Measurements from ENCODE around the gene CAND2.
"Not testable (repeated sequence)": the region's sequence is repeated elsewhere in the genome, so short reads cannot be mapped to it uniquely, and the experiment has no call there.

Gene CAND2

DNA sequence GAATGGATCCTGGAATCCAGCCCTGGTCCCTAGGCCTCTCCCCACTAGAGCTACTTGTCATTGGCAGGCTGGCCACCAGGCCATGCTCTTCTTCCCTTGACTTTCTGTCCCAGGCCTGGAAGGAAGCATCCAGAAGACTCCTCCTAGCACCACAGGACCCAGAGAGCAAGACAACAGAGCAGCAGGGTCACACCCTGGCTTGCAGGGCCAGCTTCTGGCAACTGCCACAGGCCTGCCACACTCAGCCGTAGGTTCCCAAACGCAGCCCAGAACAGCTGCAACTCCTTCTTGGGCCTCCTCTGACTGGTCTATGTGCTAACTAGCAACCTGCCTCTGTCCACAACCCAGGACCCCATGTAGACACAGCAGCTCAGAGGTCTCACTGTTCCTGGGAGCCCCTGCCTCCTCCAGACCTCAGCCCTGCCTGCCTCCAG is 81.7 kb downstream of the CAND2 start:
- H3K36me3 ChIP-seq (ENCODE audit: low read depth) = no peaks in the 10 kb centered on the region
- no peaks in the 10 kb centered on the region for H3K9me3 ChIP-seq (ENCODE audit: severe bottlenecking)
- H3K27me3 ChIP-seq (ENCODE audit: insufficient read depth, poor library complexity, severe bottlenecking) = no peaks in the 10 kb centered on the region
- H3K4me3 ChIP-seq (ENCODE audit: severe bottlenecking) = no peak overlapping the region
- H3K4me1 ChIP-seq (ENCODE audit: insufficient read depth, poor library complexity, severe bottlenecking) = no peaks in the 10 kb centered on the region
- no peak for DNase-seq (ENCODE audit: low spot score)
- TF ChIP-seq, protein P1, sequence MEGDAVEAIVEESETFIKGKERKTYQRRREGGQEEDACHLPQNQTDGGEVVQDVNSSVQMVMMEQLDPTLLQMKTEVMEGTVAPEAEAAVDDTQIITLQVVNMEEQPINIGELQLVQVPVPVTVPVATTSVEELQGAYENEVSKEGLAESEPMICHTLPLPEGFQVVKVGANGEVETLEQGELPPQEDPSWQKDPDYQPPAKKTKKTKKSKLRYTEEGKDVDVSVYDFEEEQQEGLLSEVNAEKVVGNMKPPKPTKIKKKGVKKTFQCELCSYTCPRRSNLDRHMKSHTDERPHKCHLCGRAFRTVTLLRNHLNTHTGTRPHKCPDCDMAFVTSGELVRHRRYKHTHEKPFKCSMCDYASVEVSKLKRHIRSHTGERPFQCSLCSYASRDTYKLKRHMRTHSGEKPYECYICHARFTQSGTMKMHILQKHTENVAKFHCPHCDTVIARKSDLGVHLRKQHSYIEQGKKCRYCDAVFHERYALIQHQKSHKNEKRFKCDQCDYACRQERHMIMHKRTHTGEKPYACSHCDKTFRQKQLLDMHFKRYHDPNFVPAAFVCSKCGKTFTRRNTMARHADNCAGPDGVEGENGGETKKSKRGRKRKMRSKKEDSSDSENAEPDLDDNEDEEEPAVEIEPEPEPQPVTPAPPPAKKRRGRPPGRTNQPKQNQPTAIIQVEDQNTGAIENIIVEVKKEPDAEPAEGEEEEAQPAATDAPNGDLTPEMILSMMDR (IDR thresholded peaks at IDR 0.05; ENCODE audit: poor library complexity, severe bottlenecking) = no peak
- no peak for ATAC-seq (ENCODE audit: low read depth)
- no peak overlapping the region for H3K27ac ChIP-seq (ENCODE audit: poor library complexity, severe bottlenecking)

DNA sequence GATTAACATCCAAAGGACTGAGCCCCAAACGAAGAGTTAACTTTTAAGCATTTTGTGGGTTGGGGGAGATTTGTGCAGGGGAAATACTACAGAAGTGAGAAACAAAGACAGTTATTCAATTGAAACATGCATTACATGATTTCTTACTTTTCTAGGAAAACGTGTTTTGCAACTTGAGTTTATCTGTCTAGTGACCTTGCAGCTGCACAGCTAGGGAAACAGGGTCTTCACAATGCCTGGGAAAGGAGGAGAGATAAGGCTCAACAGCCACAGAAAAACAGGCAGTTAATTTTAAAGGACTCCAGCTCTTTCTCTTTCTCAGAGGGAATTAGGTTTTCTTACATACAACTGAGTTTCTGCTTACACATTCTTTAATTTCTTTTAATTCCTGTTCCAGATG is 82.3 kb downstream of the CAND2 start:
- ATAC-seq (ENCODE audit: low read depth); H3K27ac ChIP-seq (ENCODE audit: poor library complexity, severe bottlenecking); DNase-seq (ENCODE audit: low spot score): not testable (repeated sequence)

DNA sequence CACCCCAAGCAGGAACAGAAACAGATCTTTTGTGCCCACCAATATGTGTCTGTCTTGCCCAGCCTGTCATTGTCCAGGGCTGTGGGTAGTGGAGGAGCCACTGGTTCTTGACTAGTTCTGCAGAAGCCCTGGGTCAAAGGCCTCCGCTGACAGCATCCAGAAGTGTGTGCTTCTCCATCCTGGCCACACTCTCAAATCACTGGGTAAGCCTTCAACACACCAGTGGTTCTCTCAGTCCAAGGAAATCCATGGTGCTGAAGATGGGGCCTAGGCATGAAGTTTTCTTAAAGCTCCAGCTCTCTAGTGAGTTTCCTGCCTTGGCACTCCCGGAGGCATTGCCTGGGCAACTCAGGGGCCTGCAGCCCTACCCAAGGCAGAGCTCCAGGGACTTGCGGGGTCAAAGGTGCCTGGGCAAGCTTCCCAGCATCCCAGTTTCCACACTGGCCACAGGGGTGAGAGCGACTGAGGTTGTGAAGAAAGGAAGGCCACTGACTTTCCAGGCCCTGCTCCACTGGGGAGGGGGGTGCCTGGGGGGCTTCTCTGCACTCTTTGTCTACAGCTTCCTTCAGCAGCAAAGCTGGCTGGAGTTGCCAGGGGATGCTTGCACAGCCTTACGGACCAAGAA is 82.8 kb downstream of the CAND2 start:
- H3K9me3 ChIP-seq (ENCODE audit: severe bottlenecking) = no peaks in the 10 kb centered on the region
- DNase-seq (ENCODE audit: low spot score) = no peak
- H3K4me3 ChIP-seq (ENCODE audit: severe bottlenecking) = no peak overlapping the region
- no peaks in the 10 kb centered on the region for H3K36me3 ChIP-seq (ENCODE audit: low read depth)
- H3K27ac ChIP-seq (ENCODE audit: poor library complexity, severe bottlenecking) = no peak overlapping the region
- H3K4me1 ChIP-seq (ENCODE audit: insufficient read depth, poor library complexity, severe bottlenecking) = no peaks in the 10 kb centered on the region
- ATAC-seq (ENCODE audit: low read depth) = no peak
- TF ChIP-seq, protein P1 (IDR thresholded peaks at IDR 0.05; ENCODE audit: poor library complexity, severe bottlenecking) = no peak
- H3K27me3 ChIP-seq (ENCODE audit: insufficient read depth, poor library complexity, severe bottlenecking) = no peaks in the 10 kb centered on the region

More for the DNA sequence above, 82.3 kb downstream of the CAND2 start:
- not testable (repeated sequence) for H3K36me3 ChIP-seq (ENCODE audit: low read depth); H3K4me3 ChIP-seq (ENCODE audit: severe bottlenecking); H3K27me3 ChIP-seq (ENCODE audit: insufficient read depth, poor library complexity, severe bottlenecking); H3K4me1 ChIP-seq (ENCODE audit: insufficient read depth, poor library complexity, severe bottlenecking); H3K9me3 ChIP-seq (ENCODE audit: severe bottlenecking)

DNA sequence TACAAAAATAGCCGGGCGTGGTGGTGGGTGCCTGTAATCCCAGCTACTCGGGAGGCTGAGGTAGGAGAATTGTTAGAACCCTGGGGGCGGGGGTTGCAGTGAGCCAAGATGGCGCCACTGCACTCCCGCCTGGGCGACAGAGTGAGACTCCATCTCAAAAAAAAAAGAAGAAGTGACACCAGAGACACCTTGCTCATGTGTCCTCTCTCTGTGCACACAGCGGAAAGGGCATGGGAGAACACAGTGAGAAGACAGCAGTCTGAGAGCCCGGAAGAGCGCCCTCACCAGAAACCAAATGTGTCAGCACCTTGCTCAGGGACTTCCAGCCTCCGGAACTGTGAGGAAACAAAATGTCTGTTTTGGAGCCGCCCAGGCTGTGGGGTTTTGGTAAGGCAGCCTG is 85.4 kb downstream of the CAND2 start:
- H3K9me3 ChIP-seq (ENCODE audit: severe bottlenecking); ATAC-seq (ENCODE audit: low read depth); DNase-seq (ENCODE audit: low spot score); H3K4me3 ChIP-seq (ENCODE audit: severe bottlenecking); H3K4me1 ChIP-seq (ENCODE audit: insufficient read depth, poor library complexity, severe bottlenecking); H3K27me3 ChIP-seq (ENCODE audit: insufficient read depth, poor library complexity, severe bottlenecking); H3K27ac ChIP-seq (ENCODE audit: poor library complexity, severe bottlenecking); H3K36me3 ChIP-seq (ENCODE audit: low read depth): not testable (repeated sequence)

DNA sequence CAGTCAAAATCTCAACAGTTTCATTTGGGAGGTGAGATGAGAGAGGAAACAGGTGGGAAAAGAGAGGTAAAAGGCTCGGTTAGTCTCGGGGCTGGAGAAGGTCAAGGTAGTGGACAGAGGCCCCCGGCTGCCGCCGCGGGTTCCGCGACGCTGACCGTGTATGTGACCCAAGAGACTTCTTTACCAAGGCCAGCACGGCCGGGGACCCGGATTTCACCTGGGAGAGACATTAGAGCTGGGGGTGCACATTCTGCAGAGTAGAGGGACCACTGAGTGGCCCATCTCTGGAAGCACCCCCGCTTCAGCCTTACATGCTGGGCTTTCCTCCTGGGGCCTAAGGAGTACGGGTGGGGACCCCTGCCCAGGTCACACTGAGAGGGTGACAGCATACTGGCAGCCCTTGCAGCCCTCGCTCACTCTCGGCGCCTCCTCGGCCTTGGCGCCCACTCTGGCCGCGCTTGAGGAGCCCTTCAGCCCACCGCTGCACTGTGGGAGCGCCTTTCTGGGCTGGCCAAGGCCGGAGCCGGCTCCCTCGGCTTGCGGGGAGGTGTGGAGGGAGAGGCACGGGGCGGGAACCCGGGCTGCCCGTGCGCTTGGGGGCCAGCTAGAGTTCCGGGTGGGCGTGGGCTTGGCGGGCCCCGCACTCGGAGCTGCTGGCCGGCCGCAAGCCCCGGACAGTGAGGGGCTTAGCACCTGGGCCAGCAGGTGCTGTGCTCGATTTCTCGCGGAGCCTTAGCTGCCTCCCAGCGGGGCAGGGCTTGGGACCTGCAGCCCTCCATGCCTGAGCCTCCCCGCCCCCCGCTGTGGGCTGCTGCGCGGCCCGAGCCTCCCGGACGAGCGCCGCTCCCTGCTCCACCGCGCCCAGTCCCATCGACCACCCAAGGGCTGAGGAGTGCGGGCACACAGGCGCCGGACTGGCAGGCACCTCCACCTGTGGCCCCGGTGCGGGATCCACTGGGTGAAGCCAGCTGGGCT is 86.1 kb downstream of the CAND2 start:
- DNase-seq (ENCODE audit: low spot score) (no peak), ATAC-seq (ENCODE audit: low read depth) (no peak)
- Histone ChIP-seq H3K4me3 (ENCODE audit: severe bottlenecking) (no peak overlapping the region), H3K27me3 (ENCODE audit: insufficient read depth, poor library complexity, severe bottlenecking) (no peaks in the 10 kb centered on the region), H3K4me1 (ENCODE audit: insufficient read depth, poor library complexity, severe bottlenecking) (no peaks in the 10 kb centered on the region), H3K36me3 (ENCODE audit: low read depth) (no peaks in the 10 kb centered on the region), H3K27ac (ENCODE audit: poor library complexity, severe bottlenecking) (no peak overlapping the region), H3K9me3 (ENCODE audit: severe bottlenecking) (no peaks in the 10 kb centered on the region)
- TF ChIP-seq, protein P1 (IDR thresholded peaks at IDR 0.05; ENCODE audit: poor library complexity, severe bottlenecking) = no peak

Measured in RWPE2 (cell line).